Fibroblast of skin of right biceps (primary cell): Measurements from ENCODE around the gene TMCO4.
A peak's percentile ranks its signal among the peaks of the same experiment; 100 is the strongest.

Experiments
- DNase-seq: peaks from one replicate; pipeline ENCODE4 v3.0.0-alpha.2; 2013

The TMCO4 gene

GRCh38 chr1:19710825-19711611, 88.7 kb downstream of the TMCO4 start:
- no peak for DNase-seq

DNA sequence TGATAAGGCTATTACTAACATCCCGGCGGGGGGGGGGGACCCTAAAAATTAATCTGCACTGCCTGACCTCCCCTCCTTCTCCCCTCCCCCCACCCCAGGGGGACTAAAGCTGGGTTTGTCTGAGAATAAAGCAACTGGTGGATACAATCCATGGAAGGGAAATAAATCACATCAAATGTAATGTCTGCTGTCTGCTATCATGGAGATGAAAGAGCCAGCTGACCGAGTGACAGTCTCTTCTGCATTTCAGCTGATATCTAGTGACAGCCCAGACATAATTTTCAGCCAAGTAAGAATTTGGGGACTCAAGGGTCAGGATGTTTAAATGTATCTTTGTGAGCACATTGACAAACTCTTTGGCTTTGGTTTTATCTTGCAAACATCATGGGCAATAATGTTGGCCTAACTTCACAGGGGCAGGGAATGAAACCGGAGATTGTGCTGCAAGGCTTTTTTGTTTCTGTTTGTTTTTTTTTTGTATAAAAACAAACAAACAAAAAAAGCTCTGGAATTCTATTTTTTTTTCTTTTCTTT, 90.4 kb downstream of the TMCO4 start:
- DNase-seq = no peak

DNA sequence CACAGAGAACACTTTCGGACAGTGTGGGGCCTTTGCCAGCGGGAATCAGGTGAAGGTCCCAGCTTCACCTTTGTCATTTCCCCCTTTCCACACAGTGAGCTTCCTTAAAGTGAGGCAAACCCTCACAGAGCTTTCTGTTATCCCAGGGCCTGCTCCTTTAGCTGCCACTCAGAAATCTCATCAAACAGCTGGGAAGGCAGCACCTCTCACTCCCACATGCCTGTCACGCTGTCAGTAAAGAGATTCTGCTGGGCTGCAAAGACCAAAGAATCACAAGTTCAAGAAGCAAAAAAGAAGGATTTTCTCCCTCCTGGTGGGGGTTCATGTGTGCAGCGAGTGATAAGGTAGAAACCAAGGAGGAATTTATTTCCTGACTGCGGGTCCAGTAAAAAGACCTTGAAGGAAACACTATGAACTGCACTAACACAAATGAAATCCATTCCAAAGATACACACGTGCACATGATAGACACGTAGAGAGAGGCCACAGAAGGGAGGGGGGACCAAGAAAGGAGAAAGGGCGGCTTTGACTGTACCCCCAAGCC, 91.1 kb downstream of the TMCO4 start:
- no peak for DNase-seq

DNA sequence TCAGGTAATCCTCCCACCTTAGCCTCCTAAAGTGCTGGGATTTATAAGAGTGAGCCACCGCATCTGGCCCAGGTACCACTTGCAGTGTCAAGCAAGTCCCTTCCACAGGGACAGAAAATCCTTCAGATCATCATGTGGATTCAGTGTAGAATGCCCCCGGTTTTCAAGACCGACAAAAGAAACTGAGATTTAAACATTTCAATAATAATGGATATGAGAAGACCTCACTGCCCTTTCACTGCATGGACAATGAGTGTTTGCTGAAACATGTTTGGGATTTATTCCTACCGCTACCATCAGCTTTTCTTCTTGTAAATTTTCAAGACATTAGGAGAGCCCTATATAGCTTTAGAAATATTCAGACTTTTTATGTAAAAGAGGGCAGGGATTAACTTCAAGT, 93.6 kb downstream of the TMCO4 start:
- no peak for DNase-seq

GRCh38 chr1:19705464-19705863, 94.3 kb downstream of the TMCO4 start:
- DNase-seq = no peak

- DNase-seq = peak; percentile 64
Measured at GRCh38 chr1:19704247-19705113, 95.2 kb downstream of the TMCO4 start.

GRCh38 chr1:19703280-19703679, 96.4 kb downstream of the TMCO4 start:
- no peak for DNase-seq

DNA sequence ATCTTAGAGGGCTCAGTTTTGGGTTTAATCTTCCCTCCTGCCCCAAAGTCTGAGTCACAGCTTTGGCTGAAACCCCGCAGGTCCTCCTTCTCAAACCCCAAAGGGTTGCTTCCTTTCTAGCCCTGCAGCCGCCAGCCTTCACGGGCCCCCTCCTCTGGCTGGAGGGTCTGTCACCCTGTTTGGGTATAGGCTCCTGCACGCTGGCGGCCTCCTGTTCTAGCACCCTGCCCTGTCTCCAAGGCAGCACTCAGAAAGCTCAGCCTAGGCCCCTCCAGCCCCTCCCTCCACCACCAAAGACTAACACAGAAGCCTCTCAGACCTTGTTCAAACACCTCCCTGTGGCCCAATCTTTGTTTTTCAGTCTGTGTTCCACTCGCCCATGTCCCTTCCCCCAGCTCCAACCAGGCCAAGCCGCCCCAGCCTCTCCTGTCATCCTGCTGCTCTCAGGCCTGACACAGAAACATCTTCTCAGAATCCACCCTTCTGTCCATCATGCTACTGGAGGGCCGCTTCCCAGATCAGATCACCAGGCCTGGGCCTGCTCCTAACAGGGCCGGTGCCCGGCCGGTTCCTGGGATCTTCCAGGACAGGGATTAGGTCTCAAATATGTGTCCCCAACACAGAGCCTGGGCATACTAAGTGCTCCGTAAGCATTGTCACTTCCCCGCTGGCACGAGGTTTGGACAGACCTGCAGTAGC, 99.5 kb downstream of the TMCO4 start:
- no peak for DNase-seq

GRCh38 chr1:19698181-19698580, 101.5 kb downstream of the TMCO4 start:
- DNase-seq = no peak

- DNase-seq = no peak
Measured at GRCh38 chr1:19696820-19697219, 102.9 kb downstream of the TMCO4 start.

- DNase-seq = no peak
Measured at GRCh38 chr1:19695772-19696171, 103.9 kb downstream of the TMCO4 start.

GRCh38 chr1:19694298-19694697, 105.4 kb downstream of the TMCO4 start:
- DNase-seq = no peak

- DNase-seq = no peak
Measured at GRCh38 chr1:19690342-19690741, 109.4 kb downstream of the TMCO4 start.

- DNase-seq = no peak
Measured at GRCh38 chr1:19689856-19690255, 109.9 kb downstream of the TMCO4 start.

DNA sequence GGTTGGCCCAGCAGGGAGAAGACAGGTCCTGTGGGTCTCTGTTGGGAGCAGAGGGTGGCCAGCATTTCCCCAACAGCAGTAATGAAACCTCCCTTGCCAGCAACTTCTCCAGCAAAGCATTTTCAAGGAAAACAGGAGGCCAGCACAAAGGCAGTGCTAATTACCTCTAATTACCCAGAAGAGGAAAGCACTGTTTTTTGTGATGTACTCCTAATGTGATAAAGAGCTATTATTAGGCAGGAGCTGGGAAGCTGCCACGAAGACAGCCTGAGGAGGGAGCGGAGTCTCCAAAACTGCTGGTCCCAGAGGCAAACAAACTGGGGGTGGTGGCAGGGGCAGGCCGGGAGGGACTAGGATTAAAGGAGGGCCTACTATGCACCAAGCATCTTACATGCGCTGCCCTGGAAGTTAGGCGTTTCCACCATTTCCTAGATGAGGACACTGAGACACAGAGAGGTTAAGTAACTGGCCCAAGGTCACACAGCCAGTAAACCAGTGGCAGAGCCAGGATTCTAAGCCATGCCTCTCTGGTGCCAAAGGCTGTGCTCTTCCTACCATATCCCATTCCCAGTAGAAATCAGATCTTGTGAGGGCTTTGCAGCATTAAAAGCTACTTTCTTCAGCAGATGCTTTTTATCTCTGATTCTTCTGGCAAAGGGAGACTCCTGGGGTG, 110.5 kb downstream of the TMCO4 start:
- no peak for DNase-seq

DNA sequence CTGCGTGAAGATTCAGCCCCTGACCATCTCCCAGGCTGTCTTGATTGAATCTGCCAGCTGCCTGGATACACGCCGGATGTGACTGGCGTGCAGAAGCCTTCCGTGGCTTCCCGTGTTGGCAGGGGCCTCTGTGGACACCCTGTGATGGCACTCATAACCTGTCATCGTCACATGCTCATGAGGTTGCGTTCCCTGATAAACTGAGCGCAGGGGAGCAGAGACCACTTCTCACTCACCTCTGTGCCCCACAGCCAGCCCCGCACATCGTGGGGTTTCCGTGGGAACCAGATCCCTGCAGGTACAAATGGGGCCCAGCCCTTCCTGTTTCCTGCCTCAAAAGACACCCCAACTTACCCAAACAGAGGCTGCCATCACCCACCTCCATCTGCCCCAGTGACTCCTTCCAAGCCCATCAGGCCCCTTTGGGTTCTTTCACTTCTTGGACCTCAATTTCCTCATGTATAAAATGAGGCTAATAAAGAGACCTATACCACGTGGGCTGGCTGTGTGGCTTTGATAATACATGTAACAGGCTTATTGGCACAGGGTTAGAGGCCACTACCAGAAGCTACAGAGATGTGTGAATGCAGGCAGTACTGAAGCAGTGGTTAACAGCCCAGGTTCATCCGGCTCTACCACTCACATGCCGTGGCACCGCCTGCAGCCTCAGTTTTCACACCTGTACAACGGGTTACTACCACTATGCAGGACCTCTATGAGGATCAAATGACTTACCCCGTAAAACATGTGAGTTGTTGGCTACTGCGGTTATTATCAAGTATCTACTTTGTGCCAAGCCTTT, 111.5 kb downstream of the TMCO4 start:
- no peak for DNase-seq

GRCh38 chr1:19687414-19687813, 112.3 kb downstream of the TMCO4 start:
- DNase-seq = no peak

GRCh38 chr1:19685994-19686393, 113.7 kb downstream of the TMCO4 start:
- DNase-seq = no peak

DNA sequence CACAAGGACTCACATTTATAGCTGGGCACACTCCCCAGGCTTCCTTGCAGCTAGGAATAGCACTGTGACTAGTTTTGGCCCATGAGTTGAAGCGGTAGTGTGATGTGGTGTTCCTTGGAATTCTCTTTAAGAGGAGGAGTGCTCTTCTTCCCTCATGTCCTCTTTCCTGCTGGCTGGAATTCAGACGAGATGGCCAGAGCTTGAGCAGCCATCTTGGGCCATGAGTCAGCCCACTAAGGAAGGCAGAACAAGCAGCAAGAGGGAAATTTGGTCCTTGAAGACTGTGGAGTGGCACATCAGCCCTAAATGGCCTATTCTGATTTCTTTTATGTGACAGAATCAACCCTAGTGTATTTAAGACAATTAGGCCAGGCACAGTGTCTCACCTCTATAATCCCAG, 115.0 kb downstream of the TMCO4 start:
- peak; percentile 10 for DNase-seq

GRCh38 chr1:19683351-19683750, 116.4 kb downstream of the TMCO4 start:
- DNase-seq = no peak

GRCh38 chr1:19682901-19683300, 116.8 kb downstream of the TMCO4 start:
- DNase-seq = no peak

DNA sequence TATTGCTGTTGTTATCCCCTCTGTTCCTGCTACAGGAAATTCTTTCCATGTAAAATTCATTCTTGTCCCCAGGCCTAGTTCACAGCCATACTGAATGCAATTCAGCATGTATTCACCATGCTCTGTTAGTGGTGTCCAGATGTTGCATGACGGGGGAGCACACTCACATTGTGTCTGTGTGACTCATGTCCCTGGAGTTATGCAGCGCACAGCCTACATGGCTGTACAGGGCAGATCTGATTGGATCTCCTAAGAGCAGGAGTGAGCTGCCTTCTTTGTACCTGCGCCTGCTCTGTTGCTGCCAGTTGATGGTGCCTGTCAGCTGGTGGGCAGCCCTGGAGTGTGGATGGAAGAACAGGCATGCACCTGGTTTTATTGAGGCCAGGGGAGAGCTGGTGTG, 117.5 kb downstream of the TMCO4 start:
- DNase-seq = peak; percentile 90
